Keratinocyte (primary cell): ENCODE results near the gene INAFM2. TPM values are rescaled to one million over a fixed set of nuclear protein-coding genes. Genes with fewer than 3 reads are reported as not detected.

ENCODE experiments used
- DNase-seq: peaks from one replicate; pipeline ENCODE4 v3.0.0-alpha.2; 2011; ENCODE audit warnings: low read depth, missing footprints, low spot score
- FAIRE-seq: peaks from 2 replicates; lab custom pipeline; 2011; peaks lifted over from hg19 to GRCh38; lab: Jason Lieb, UNC
- H2AFZ ChIP-seq: 2 replicates; pipeline ENCODE4 v1.6.0; 2012; ENCODE audit warnings: low read length, control low read depth, inconsistent platforms; ENCODE audit not compliant: control insufficient read depth
- H3K27ac ChIP-seq: 2 replicates; pipeline ENCODE4 v1.5.1; 2011; ENCODE audit warnings: low read length; ENCODE audit not compliant: control insufficient read depth, insufficient read depth
- H3K27me3 ChIP-seq: 3 replicates; pipeline ENCODE4 v1.6.0; 2011; ENCODE audit warnings: low read length; ENCODE audit not compliant: control insufficient read depth, insufficient read depth; ENCODE audit errors: extremely low read depth
- H3K36me3 ChIP-seq, 2 experiments: 2 replicates in 1 of 2; 3 replicates in 1 of 2; pipeline ENCODE4 v1.5.1; 2011; ENCODE audit warnings: low read length in 2 of 2, mild to moderate bottlenecking in 1 of 2; ENCODE audit not compliant: control insufficient read depth in 2 of 2, insufficient read depth in 2 of 2; ENCODE audit errors: extremely low read depth in 1 of 2
- H3K4me1 ChIP-seq: 3 replicates; pipeline ENCODE4 v1.5.1; 2011; ENCODE audit warnings: low read length; ENCODE audit not compliant: control insufficient read depth, insufficient read depth; ENCODE audit errors: extremely low read depth
- H3K4me2 ChIP-seq: 3 replicates; pipeline ENCODE4 v1.6.0; 2011; ENCODE audit warnings: low read depth, low read length; ENCODE audit not compliant: control insufficient read depth, insufficient read depth; ENCODE audit errors: extremely low read depth
- H3K4me3 ChIP-seq, 3 experiments: fragments of 200-600 bp in 1 of 3; sonication (generic) in 1 of 3; 2 replicates in 2 of 3; 3 replicates in 1 of 3; pipeline ENCODE4 v1.5.1; 2011 to 2016; ENCODE audit warnings: low read length in 3 of 3, mild to moderate bottlenecking in 3 of 3, control low read depth in 2 of 3, inconsistent platforms in 1 of 3, low read depth in 1 of 3, mixed read lengths in 1 of 3, mixed run types in 1 of 3, moderate library complexity in 1 of 3; ENCODE audit not compliant: control insufficient read depth in 2 of 3, insufficient read depth in 2 of 3; ENCODE audit errors: extremely low read depth in 1 of 3
- H3K79me2 ChIP-seq: 2 replicates; pipeline ENCODE4 v1.6.0; 2012; ENCODE audit warnings: low read length; ENCODE audit not compliant: control insufficient read depth, insufficient read depth
- H3K9ac ChIP-seq: 3 replicates; pipeline ENCODE4 v1.6.0; 2011; ENCODE audit warnings: low read length; ENCODE audit not compliant: control insufficient read depth, insufficient read depth; ENCODE audit errors: extremely low read depth
- H3K9me1 ChIP-seq: 3 replicates; pipeline ENCODE4 v1.6.0; 2011; ENCODE audit warnings: low read length; ENCODE audit not compliant: control insufficient read depth, insufficient read depth; ENCODE audit errors: extremely low read depth
- H3K9me3 ChIP-seq: 2 replicates; pipeline ENCODE4 v1.5.1; 2012; ENCODE audit warnings: low read depth, low read length; ENCODE audit not compliant: control insufficient read depth
- H4K20me1 ChIP-seq: 3 replicates; pipeline ENCODE4 v1.6.0; 2011; ENCODE audit warnings: low read length; ENCODE audit not compliant: control insufficient read depth, insufficient read depth; ENCODE audit errors: extremely low read depth
- EZH2 ChIP-seq: IDR thresholded peaks from one replicate; pipeline ENCODE4 v1.6.1; 2012; ENCODE audit warnings: inconsistent platforms, mild to moderate bottlenecking, low read length, moderate library complexity
- dilution Hi-C: fragments of 300-500 bp; cut with MboI; formaldehyde crosslinking; loops from one replicate; pipeline ENCODE4 v1.7.0; 2020; ENCODE audit warnings: low sequenced_read_pairs; ENCODE audit not compliant: extremely low pct_ligation_motif_present
- polyA plus RNA-seq, 5 experiments: library from polyadenylated mRNA; depleted of rRNA in 3 of 5; stranded (reverse) in 3 of 5; stranded (forward) in 1 of 5; unstranded in 1 of 5; fragments of >200 nt; gene quantifications; 1 replicate in 1 of 5; 2 replicates in 3 of 5; 3 replicates in 1 of 5; pipeline versions ENCODE4 v1.2.1 to v1.2.3, GENCODE V29; 2011 to 2012; ENCODE audit warnings: missing spikeins in 2 of 5, low read depth in 1 of 5, low replicate concordance in 1 of 5
- TF ChIP-seq, protein P1 (sequence below), 3 experiments: IDR thresholded peaks in 1 of 3; conservative IDR thresholded peaks in 1 of 3; optimal IDR thresholded peaks in 1 of 3; 2 replicates in 2 of 3; 3 replicates in 1 of 3; pipeline versions ENCODE3 to v1.5.1; 2011; ENCODE audit warnings: low read length in 3 of 3, mild to moderate bottlenecking in 3 of 3, moderate library complexity in 2 of 3, control low read depth in 1 of 3, inconsistent platforms in 1 of 3; ENCODE audit not compliant: insufficient read depth in 2 of 3; ENCODE audit errors: extremely low read depth in 1 of 3

The INAFM2 gene
- polyA plus RNA-seq, 1 donor (not counting 4 experiments of a cell fraction or from before 2014, with no cell fraction given): 15.2 TPM

GRCh38 chr15:40361640-40362039, 38.1 kb downstream of the INAFM2 start:
- dilution Hi-C loops: no loop called here
- H3K9me1 ChIP-seq: no peaks in the 10 kb centered on the region
- no peaks in the 10 kb centered on the region for H3K36me3 ChIP-seq
- no peak overlapping the region for H3K9ac ChIP-seq
- H3K27me3 ChIP-seq: no peaks in the 10 kb centered on the region
- no peak overlapping the region for H2AFZ ChIP-seq
- no peak overlapping the region for H3K4me2 ChIP-seq
- H3K79me2 ChIP-seq: no peaks in the 10 kb centered on the region
- H4K20me1 ChIP-seq: no peaks in the 10 kb centered on the region
- peaks cover 40% of the 10 kb centered on the region for H3K4me1 ChIP-seq
- FAIRE-seq: no peak
- no peaks in the 10 kb centered on the region for H3K9me3 ChIP-seq
- H3K4me3 ChIP-seq: no peak overlapping the region
- no peak for TF ChIP-seq EZH2
- TF ChIP-seq, protein P1, sequence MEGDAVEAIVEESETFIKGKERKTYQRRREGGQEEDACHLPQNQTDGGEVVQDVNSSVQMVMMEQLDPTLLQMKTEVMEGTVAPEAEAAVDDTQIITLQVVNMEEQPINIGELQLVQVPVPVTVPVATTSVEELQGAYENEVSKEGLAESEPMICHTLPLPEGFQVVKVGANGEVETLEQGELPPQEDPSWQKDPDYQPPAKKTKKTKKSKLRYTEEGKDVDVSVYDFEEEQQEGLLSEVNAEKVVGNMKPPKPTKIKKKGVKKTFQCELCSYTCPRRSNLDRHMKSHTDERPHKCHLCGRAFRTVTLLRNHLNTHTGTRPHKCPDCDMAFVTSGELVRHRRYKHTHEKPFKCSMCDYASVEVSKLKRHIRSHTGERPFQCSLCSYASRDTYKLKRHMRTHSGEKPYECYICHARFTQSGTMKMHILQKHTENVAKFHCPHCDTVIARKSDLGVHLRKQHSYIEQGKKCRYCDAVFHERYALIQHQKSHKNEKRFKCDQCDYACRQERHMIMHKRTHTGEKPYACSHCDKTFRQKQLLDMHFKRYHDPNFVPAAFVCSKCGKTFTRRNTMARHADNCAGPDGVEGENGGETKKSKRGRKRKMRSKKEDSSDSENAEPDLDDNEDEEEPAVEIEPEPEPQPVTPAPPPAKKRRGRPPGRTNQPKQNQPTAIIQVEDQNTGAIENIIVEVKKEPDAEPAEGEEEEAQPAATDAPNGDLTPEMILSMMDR (optimal IDR thresholded peaks at IDR 0.05 in 1 of 3, IDR thresholded peaks at IDR 0.05 in 1 of 3, conservative IDR thresholded peaks at IDR 0.05 in 1 of 3; ENCODE audit: extremely low read depth in 1 of 3, insufficient read depth in 2 of 3, low read length in 3 of 3): no peak
- no peak overlapping the region for H3K27ac ChIP-seq
- no peak for DNase-seq

GRCh38 chr15:40363611-40364010, 40.1 kb downstream of the INAFM2 start:
- no peaks in the 10 kb centered on the region for H4K20me1 ChIP-seq
- DNase-seq (no peak), FAIRE-seq (no peak)
- H3K9ac ChIP-seq: no peak overlapping the region
- no peaks in the 10 kb centered on the region for H3K9me3 ChIP-seq
- H2AFZ ChIP-seq: no peak overlapping the region
- no peaks in the 10 kb centered on the region for H3K27me3 ChIP-seq
- no peak overlapping the region for H3K4me2 ChIP-seq
- H3K4me1 ChIP-seq: peaks cover 35% of the 10 kb centered on the region
- no peaks in the 10 kb centered on the region for H3K79me2 ChIP-seq
- no peak overlapping the region for H3K4me3 ChIP-seq
- dilution Hi-C loops: no loop called here
- no peak overlapping the region for H3K27ac ChIP-seq
- TF ChIP-seq, protein P1 (optimal IDR thresholded peaks at IDR 0.05 in 1 of 3, IDR thresholded peaks at IDR 0.05 in 1 of 3, conservative IDR thresholded peaks at IDR 0.05 in 1 of 3; ENCODE audit: extremely low read depth in 1 of 3, insufficient read depth in 2 of 3, low read length in 3 of 3): no peak
- TF ChIP-seq EZH2: no peak
- H3K36me3 ChIP-seq: no peaks in the 10 kb centered on the region
- no peaks in the 10 kb centered on the region for H3K9me1 ChIP-seq
